ENCODE results near the gene ASB11.
A peak's percentile ranks its signal among the peaks of the same experiment; 100 is the strongest.

The ASB11 gene, protein sequence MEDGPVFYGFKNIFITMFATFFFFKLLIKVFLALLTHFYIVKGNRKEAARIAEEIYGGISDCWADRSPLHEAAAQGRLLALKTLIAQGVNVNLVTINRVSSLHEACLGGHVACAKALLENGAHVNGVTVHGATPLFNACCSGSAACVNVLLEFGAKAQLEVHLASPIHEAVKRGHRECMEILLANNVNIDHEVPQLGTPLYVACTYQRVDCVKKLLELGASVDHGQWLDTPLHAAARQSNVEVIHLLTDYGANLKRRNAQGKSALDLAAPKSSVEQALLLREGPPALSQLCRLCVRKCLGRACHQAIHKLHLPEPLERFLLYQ

DNA sequence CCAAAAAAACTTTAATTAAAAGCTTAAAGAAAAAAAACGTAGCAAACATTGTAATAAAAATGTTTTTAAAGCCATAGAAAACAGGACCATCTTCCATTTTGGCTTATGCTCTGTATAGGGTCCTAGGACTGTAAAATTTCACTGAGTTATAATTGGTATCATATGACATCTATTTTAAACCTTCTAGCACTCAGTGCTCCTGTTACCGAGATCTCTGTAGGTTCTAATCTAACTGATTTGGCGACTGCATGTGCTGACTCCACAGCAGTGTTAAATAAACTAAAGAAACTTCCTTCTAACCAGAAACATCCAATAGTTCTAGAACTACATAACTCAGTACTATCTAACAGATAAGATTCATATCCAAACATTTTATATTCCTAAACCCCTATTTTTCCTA is at the start of gene ASB11:
Gene ASB11 (minus strand): TSS at position 132 of the 400 bp plus-strand sequence. CDS start 35 bp downstream, at position 97.
- H3K27ac Mint-ChIP-seq, result no peak within 1 kb of the TSS
- H3K4me1 Mint-ChIP-seq, result no peaks in the 10 kb centered on the region
- no peak within 1 kb of the TSS for H3K4me3 Mint-ChIP-seq
- no peaks in the 10 kb centered on the region for H3K9me3 Mint-ChIP-seq
- no peaks in the 10 kb centered on the region for H3K27me3 Mint-ChIP-seq
- peaks cover 3% of the 10 kb centered on the region for H3K36me3 Mint-ChIP-seq

DNA sequence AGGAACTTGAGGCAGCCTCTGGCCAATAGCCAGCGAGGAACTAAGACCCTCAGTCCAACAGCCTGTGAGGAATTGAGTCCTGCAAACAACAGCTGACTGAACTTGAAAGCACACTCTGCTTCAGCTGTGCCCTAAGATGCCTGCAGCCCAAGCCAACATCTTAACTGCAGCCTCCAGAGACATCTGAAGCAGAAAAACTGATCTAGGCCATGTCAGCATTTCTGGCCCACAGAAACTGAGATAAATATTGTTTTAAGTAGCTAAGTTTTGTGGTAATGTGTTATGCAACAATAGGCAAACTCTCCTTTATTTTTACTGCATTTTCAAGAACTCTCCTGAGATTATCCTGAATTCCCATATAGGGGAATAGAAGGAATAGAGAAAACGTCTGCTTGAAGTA is 44.3 kb upstream of the ASB11 start:
- no peak overlapping the region for H3K27ac Mint-ChIP-seq
- no peak overlapping the region for H3K4me3 Mint-ChIP-seq
- no peaks in the 10 kb centered on the region for H3K4me1 Mint-ChIP-seq
- no peaks in the 10 kb centered on the region for H3K27me3 Mint-ChIP-seq
- no peaks in the 10 kb centered on the region for H3K36me3 Mint-ChIP-seq
- peaks cover 4% of the 10 kb centered on the region for H3K9me3 Mint-ChIP-seq

DNA sequence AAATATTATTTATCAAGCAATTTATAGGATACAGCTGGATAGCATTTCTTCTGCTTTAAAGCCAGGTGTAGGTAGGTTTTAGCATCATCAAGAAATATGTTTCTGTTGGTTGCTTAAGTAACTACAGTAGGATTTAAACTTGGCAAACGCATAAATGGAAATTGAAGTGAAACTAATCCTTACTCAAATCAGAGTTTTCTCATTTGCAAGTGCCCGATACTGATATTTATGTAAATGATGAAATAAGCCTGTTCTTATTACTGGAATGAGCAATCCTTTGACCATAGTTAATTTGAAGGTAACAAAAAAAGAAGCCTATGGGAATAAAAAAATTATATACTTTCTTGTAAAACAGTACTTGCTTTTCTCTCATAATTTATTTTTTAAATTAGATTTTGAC is 43.1 kb upstream of the ASB11 start:
- Mint-ChIP-seq H3K9me3 (peaks cover 4% of the 10 kb centered on the region), H3K4me3 (no peak overlapping the region), H3K4me1 (no peaks in the 10 kb centered on the region), H3K36me3 (no peaks in the 10 kb centered on the region), H3K27me3 (no peaks in the 10 kb centered on the region), H3K27ac (no peak overlapping the region)

DNA sequence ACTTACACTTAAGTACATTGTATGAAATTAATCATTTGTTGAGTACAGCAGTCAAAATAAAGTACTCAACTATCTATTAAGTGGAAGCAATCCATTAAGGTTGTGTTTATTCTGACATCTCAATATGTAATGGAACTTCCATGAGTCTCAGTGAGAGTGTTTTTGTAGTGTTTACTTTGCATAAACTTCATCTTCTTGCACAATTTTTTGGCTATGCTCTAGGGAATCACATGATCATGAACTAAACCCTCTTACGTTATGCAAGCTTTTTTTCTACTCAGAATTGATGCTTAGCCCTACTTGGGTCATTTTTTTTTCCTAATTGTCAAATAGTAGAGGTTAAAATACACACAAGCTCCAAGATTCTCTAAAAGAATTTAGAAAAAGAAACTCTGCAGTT is 41.0 kb upstream of the ASB11 start:
- H3K9me3 Mint-ChIP-seq, result peaks cover 4% of the 10 kb centered on the region
- H3K4me3 Mint-ChIP-seq, result no peak overlapping the region
- no peaks in the 10 kb centered on the region for H3K36me3 Mint-ChIP-seq
- H3K27me3 Mint-ChIP-seq, result no peaks in the 10 kb centered on the region
- H3K27ac Mint-ChIP-seq, result no peak overlapping the region
- H3K4me1 Mint-ChIP-seq, result no peaks in the 10 kb centered on the region

GRCh38 chrX:15350329-15350996 is 35.0 kb upstream of the ASB11 start:
- no peak overlapping the region for H3K4me3 Mint-ChIP-seq
- no peak overlapping the region for H3K27ac Mint-ChIP-seq
- no peaks in the 10 kb centered on the region for H3K27me3 Mint-ChIP-seq
- H3K36me3 Mint-ChIP-seq, result no peaks in the 10 kb centered on the region
- no peaks in the 10 kb centered on the region for H3K9me3 Mint-ChIP-seq
- H3K4me1 Mint-ChIP-seq, result no peaks in the 10 kb centered on the region

DNA sequence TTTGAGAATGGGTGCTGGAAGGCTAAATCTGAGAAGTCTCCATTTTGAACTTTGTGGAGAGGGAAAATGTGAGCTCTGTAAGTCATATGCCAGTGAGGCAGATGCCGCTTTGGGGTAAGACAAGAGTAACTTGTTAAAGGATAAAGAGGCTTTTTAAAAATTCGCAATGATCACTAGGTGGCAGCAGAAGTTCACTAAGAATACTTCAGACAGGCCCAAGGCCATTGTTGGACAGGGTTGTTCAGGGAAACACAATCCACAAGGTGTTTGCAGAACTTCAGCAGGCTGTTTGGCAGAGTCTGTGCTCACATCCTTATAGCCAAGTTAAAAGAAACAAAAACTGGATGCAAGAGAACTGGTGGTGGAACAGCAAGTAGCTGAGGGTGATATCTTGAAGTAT is 33.6 kb upstream of the ASB11 start:
- Mint-ChIP-seq H3K36me3 (no peaks in the 10 kb centered on the region), H3K4me1 (no peaks in the 10 kb centered on the region), H3K4me3 (no peak overlapping the region), H3K27me3 (no peaks in the 10 kb centered on the region), H3K9me3 (no peaks in the 10 kb centered on the region), H3K27ac (no peak overlapping the region)

- Mint-ChIP-seq H3K4me3 (no peak overlapping the region), H3K4me1 (no peaks in the 10 kb centered on the region), H3K9me3 (no peaks in the 10 kb centered on the region), H3K27ac (no peak overlapping the region), H3K27me3 (peaks cover 3% of the 10 kb centered on the region), H3K36me3 (no peaks in the 10 kb centered on the region)
These were observed 30.5 kb upstream of the ASB11 start for GRCh38 chrX:15345976-15346375.

DNA sequence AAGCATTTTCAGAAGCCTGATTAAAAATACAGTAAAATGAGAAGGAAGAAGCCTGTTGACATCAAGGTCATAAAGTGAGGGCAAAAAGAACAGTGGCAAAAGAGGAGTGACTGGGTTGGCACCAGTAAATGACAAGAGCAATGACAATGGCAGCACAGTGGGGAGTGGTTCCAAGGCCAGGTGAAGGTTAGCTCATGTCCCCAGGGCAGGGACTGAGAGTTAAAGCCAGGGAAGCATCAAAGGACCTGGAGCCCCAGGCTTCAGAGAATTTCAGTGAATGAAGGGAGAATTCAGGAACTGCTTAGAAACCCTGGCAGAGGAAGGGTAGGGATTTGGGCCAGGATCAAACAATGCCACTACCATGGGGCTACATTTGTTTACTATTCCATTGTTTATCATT is 28.7 kb upstream of the ASB11 start:
- no peaks in the 10 kb centered on the region for H3K4me1 Mint-ChIP-seq
- H3K9me3 Mint-ChIP-seq, result no peaks in the 10 kb centered on the region
- H3K4me3 Mint-ChIP-seq, result no peak overlapping the region
- H3K27ac Mint-ChIP-seq, result no peak overlapping the region
- H3K36me3 Mint-ChIP-seq, result no peaks in the 10 kb centered on the region
- H3K27me3 Mint-ChIP-seq, result peaks cover 3% of the 10 kb centered on the region

GRCh38 chrX:15343075-15343476 is 27.6 kb upstream of the ASB11 start:
- Mint-ChIP-seq H3K9me3 (no peaks in the 10 kb centered on the region), H3K27ac (no peak overlapping the region), H3K27me3 (peaks cover 3% of the 10 kb centered on the region), H3K4me3 (no peak overlapping the region), H3K4me1 (no peaks in the 10 kb centered on the region), H3K36me3 (no peaks in the 10 kb centered on the region)

DNA sequence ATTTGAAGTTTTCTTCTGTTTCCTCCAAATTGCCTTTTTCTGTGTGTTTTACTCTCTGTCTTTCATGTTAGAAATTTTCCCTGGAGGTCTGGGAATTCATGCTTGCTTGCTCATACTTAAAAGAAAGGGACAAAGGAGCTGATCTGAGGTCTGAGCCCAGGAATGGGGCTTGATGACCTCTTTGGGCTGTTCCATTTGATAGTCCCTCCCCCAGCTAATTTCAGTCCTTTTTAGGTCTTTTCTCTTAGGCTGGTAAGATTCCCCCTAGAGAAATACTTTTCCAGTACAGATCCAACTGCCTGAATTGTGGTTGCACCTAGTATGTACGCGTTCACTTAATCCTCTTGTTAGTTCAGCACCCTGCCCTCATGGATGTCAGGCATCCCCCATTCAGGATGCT is 25.4 kb upstream of the ASB11 start:
- no peaks in the 10 kb centered on the region for H3K36me3 Mint-ChIP-seq
- H3K4me3 Mint-ChIP-seq, result no peak overlapping the region
- H3K27ac Mint-ChIP-seq, result no peak overlapping the region
- peaks cover 7% of the 10 kb centered on the region for H3K27me3 Mint-ChIP-seq
- peaks cover 5% of the 10 kb centered on the region for H3K4me1 Mint-ChIP-seq
- H3K9me3 Mint-ChIP-seq, result no peaks in the 10 kb centered on the region

DNA sequence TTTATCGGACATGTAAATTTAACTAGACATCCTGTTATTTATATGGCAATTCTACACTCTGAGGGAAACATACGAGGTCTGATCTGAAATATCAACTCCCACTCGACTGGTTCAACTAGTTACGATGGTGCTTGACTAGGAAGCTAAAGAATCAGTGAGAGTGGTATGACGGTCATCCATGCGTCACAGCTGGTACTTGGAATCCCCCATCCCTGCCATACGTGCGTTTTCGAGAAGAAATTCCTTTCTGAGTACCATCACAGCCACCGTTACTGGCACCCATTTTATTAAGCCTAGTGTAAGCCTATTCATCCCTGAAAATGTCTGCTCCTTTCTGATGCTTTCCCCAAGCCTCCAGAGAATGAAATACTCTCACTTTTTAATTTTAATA is 20.6 kb upstream of the ASB11 start:
- Mint-ChIP-seq H3K4me1 (peaks cover 16% of the 10 kb centered on the region), H3K4me3 (peak overlapping the region; percentile 93), H3K27me3 (peaks cover 4% of the 10 kb centered on the region), H3K9me3 (no peaks in the 10 kb centered on the region), H3K36me3 (no peaks in the 10 kb centered on the region), H3K27ac (peak overlapping the region; percentile 46)

DNA sequence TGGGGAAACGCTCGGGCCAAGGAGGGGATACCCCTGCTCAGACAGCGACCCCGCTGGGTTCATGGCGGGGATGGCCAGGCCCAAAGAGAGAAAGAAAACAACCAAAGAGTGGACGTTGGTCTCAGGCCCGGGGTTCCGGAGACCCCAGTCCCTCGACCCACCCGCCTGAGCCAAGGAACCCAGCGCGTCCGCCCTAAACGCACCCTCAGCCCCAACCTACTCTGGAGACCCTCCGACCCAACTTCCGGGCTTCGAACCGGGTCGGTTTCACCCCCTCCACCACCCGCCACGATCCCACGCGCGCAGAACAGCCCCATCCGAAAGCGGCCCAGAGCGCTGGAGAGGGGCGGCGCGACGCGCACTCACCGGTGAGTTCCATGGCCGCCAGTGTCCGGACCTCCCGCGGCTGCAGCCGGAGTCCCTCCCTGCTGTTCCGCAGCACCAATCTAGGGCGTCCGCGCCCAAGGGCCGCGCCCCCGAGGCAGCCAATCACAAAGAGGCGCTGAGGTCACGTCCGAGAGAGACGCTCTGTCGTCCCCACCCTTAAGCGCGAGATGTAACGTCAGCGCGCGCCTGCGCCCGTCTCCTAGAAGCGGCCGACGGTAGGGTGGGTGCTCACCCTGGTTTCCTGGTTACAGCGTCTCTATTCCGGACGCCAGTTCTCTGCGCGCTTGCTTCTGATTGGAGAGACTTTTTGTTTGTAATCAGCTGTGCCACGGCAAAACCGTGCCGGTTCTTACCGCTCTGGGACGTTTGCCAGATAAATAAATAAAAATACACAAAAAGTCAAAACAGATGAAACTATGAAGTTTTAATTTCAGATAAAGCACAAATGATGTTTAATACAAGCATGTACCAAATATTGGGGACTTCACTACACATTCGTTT is 19.9 kb upstream of the ASB11 start, which contains the start of gene PIGA:
Gene PIGA (minus strand): TSS at position 389 of the 888 bp plus-strand sequence. CDS start 3,593 bp downstream, outside the sequence.
- H3K4me3 Mint-ChIP-seq, result peak within 1 kb of the TSS; percentile 93
- peak within 1 kb of the TSS; percentile 79 for H3K27ac Mint-ChIP-seq
- H3K36me3 Mint-ChIP-seq, result no peaks in the 10 kb centered on the region
- peaks cover 16% of the 10 kb centered on the region for H3K4me1 Mint-ChIP-seq
- H3K27me3 Mint-ChIP-seq, result peaks cover 4% of the 10 kb centered on the region
- H3K9me3 Mint-ChIP-seq, result no peaks in the 10 kb centered on the region

DNA sequence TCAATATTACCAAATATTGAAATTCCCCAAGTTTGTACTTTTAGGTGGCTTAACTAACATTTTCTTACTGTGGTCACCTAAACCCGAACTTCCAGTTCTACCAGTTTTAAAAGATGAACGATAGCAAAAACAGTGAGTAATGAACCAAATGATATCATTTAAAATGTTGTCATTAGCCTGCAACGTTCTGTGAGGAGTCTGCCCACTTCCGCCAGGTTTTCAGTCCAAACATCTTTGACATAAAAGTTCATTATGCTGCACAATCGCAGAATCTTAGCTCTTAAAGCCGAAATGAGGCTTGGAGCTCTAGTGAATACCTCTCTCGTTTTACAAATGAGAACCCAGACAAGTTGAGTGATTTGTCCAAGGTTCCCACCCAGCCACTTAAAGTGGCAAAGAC is 19.1 kb upstream of the ASB11 start:
- H3K36me3 Mint-ChIP-seq, result no peaks in the 10 kb centered on the region
- H3K27me3 Mint-ChIP-seq, result peaks cover 4% of the 10 kb centered on the region
- peaks cover 16% of the 10 kb centered on the region for H3K4me1 Mint-ChIP-seq
- H3K9me3 Mint-ChIP-seq, result no peaks in the 10 kb centered on the region
- peak overlapping the region; percentile 93 for H3K4me3 Mint-ChIP-seq
- H3K27ac Mint-ChIP-seq, result peak overlapping the region; percentile 46

GRCh38 chrX:15328821-15329220 is 13.4 kb upstream of the ASB11 start:
- H3K36me3 Mint-ChIP-seq, result peaks cover 3% of the 10 kb centered on the region
- peaks cover 14% of the 10 kb centered on the region for H3K4me1 Mint-ChIP-seq
- H3K4me3 Mint-ChIP-seq, result no peak overlapping the region
- H3K9me3 Mint-ChIP-seq, result no peaks in the 10 kb centered on the region
- no peak overlapping the region for H3K27ac Mint-ChIP-seq
- no peaks in the 10 kb centered on the region for H3K27me3 Mint-ChIP-seq

DNA sequence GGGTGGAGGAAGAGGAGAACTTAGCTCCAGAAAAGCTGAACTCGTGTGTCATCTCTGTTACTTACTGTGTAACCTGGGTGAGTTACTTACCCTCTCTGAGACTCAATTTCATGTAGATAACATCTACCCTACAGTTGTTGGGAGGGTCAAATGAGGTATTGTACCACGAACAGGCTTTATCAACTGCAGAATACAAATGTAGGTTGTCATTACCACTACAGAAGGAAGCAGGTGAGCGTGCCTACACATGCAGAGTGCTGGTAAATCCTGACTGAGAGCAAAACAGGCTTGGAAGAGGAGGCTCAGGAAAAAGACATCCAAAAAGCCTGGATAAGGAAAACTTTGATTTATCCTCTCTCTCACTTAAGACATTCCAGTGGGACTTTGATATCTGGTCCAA is 12.7 kb upstream of the ASB11 start:
- no peak overlapping the region for H3K4me3 Mint-ChIP-seq

DNA sequence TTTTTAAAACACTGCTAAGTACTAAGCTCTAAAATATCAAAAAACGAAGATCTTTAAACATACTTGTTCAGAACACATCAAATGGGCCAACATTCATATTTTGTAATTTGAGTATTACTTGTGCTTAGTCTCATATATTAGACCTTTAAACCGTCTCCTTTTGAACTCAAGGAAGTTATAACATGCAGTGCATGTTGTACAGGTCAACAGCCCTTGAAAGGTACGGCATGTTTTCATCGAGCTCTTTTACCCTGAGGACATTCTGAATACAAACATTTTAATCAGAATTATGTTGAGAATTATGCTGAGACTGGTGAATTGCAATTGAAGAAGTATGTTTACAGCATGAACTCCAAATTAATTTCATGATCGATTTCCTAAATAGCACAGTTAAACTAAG is 7.0 kb upstream of the ASB11 start:
- Mint-ChIP-seq H3K9me3 (no peaks in the 10 kb centered on the region), H3K36me3 (peaks cover 4% of the 10 kb centered on the region), H3K4me1 (peaks cover under 1% of the 10 kb centered on the region), H3K27me3 (no peaks in the 10 kb centered on the region), H3K27ac (no peak overlapping the region), H3K4me3 (no peak overlapping the region)

More for the DNA sequence above, 12.7 kb upstream of the ASB11 start:
- H3K9me3 Mint-ChIP-seq, result no peaks in the 10 kb centered on the region
- no peak overlapping the region for H3K27ac Mint-ChIP-seq
- H3K36me3 Mint-ChIP-seq, result peaks cover 3% of the 10 kb centered on the region
- H3K27me3 Mint-ChIP-seq, result no peaks in the 10 kb centered on the region
- peaks cover 14% of the 10 kb centered on the region for H3K4me1 Mint-ChIP-seq

Measured in activated naive CD4-positive, alpha-beta T cell treated with anti-CD3 and anti-CD28 coated beads, Interleukin-2, amount 50 U/mL, for 24 hours (primary cell).